GM19193 (cell line): Measurements from ENCODE around the gene MRPL4.

Experiments
- POLR2A ChIP-seq: IDR thresholded peaks from 4 replicates; pipeline ENCODE4 v1.6.1; 2011; ENCODE audit not compliant: insufficient read depth, insufficient read length; ENCODE audit errors: extremely low read depth

MRPL4 gene

DNA sequence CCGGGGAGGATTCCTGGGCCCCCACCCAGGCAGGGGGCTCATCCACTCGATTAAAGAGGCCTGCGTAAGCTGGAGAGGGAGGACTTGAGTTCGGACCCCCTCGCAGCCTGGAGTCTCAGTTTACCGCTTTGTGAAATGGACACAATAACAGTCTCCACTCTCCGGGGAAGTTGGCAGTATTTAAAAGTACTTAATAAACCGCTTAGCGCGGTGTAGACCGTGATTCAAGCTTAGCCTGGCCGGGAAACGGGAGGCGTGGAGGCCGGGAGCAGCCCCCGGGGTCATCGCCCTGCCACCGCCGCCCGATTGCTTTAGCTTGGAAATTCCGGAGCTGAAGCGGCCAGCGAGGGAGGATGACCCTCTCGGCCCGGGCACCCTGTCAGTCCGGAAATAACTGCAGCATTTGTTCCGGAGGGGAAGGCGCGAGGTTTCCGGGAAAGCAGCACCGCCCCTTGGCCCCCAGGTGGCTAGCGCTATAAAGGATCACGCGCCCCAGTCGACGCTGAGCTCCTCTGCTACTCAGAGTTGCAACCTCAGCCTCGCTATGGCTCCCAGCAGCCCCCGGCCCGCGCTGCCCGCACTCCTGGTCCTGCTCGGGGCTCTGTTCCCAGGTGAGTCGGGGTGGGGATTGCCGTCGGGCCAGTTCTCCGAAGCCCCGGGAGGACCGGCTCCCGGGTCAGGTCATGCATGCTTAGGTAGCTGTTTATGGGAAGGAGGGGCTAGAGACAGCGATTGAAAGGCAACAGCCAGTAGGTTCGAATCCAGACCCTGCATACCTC is 18.8 kb downstream of the MRPL4 start, which contains the start of gene ICAM1:
TSS of gene ICAM1 (plus strand) at position 505 of the 779 bp plus-strand sequence. CDS start at position 545, 40 bp downstream.
- peak; percentile 99 for TF ChIP-seq POLR2A

DNA sequence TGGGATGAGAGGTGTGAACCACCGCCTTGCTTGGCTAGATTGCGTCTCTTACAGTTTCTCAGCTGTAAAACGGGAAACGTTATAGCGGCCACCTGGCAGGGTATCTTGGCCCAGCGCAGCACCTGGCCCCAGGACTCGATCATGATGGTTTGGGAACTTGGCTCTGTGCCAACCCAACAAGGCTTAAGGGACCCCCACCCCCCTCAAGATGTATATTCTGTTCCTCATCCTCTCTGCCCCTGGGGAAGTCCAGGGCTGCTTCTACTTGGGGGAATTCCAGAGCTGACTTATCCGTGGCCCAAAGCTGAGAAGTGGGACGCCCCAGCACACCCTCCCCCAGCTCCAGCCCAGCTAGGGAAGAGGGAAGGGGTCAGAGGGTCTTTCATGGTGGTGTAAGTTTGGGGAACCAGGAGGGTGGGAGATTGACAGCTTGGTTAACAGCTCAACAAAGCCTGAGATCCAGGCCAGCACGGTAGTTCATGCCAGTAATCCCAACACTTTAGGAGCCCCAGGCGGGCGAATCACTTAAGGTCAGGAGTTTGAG is 19.6 kb downstream of the MRPL4 start:
- TF ChIP-seq POLR2A, result no peak

DNA sequence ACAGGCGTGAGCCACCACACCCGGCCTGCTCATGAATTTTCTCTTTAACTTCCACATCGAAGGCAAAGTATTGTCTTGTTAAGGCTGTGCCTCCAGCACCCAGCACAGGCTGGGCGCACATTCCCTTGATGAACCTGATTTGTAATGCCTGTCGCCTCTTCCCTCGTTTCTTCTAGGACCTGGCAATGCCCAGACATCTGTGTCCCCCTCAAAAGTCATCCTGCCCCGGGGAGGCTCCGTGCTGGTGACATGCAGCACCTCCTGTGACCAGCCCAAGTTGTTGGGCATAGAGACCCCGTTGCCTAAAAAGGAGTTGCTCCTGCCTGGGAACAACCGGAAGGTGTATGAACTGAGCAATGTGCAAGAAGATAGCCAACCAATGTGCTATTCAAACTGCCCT is 22.6 kb downstream of the MRPL4 start:
- no peak for TF ChIP-seq POLR2A

DNA sequence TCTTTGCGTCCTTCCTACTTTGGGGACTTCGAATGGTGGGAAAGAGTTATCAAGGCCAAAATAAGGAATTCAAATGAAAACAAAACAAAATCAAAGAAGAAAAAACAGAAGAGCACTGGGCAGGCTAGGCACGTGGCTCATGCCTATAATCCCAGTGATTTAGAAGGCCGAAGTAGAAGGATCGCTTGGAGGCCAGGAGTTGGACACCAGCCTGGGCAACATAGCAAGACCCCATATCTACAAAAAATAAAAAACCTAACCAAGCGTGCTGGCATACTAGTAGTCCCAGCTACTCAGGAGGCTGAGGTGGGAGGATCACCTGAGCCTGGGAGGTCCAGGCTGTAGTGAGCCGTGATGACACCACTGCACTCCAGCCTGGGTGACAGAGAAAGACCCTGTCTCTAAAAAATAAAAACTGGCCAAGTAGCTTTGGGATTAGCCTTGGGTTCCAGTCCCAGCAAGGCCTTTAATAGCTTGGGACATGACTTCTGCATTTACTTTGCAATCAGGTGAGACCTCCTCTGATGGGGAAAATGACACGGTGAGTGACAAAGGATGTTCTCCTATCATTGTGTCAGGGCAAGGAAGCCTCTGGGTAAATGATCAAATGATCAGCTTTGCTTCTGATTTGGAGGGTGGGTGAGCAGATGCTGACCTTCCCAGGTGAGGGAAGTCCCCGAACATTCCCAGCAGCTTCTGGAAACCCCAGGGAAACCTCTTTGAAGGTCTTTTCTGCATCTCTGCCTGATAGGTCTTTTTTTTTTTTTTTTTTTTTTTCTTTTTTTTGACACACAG is 26.0 kb downstream of the MRPL4 start:
- TF ChIP-seq POLR2A, result no peak

DNA sequence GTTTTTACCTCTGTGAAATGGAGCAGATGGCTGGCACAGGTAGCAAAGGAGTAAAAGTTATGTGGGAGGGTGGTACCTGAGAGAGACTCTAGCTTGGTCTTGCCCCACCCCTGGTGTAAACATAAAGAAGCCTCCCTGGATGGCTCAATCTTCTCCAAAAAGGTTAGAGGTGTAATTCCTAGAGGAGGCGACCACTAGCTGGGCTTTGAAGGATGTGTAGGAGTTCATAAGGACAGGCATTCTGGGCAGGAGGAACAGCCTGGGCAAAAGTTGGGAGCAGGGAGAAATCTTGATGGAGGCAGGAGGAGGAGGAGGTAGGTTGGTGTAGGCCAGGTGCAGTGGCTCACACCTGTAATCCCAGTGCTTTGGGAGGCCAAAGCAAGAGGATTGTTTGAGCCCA is 26.9 kb downstream of the MRPL4 start:
- TF ChIP-seq POLR2A, result no peak

DNA sequence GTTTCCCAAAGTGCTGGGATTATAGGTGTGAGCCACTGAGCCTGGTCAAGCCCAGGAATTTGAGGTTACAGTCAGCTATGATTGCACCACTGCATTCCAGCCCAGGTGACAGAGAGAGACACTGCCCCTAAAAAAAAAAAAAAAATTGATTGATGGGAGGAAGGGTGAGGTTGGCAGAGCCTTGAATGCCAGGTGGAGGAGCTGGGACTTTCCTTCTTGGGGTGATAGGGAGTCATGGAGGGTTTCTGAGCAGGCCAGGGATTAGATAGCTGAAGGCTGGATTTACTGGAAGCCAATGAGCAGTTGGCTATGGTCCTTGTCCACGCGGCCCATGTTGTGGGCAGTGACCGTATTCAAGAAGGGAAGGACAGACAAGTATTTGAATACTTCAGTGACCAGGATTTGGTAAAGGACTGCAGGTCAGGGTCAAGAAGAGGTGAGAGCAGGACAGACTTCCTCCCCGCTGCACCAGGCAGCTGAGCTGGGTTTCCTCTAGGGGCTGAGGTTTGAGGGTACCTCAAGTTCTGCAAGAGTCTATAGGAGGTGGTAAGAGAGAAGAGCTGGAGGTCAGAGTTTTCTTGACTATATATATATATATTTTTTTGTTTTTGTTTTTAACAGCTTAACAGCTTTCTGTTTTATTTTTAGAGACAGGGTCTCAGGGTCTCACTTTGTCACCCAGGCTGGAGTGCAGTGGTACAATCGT is 27.9 kb downstream of the MRPL4 start:
- TF ChIP-seq POLR2A, result no peak

DNA sequence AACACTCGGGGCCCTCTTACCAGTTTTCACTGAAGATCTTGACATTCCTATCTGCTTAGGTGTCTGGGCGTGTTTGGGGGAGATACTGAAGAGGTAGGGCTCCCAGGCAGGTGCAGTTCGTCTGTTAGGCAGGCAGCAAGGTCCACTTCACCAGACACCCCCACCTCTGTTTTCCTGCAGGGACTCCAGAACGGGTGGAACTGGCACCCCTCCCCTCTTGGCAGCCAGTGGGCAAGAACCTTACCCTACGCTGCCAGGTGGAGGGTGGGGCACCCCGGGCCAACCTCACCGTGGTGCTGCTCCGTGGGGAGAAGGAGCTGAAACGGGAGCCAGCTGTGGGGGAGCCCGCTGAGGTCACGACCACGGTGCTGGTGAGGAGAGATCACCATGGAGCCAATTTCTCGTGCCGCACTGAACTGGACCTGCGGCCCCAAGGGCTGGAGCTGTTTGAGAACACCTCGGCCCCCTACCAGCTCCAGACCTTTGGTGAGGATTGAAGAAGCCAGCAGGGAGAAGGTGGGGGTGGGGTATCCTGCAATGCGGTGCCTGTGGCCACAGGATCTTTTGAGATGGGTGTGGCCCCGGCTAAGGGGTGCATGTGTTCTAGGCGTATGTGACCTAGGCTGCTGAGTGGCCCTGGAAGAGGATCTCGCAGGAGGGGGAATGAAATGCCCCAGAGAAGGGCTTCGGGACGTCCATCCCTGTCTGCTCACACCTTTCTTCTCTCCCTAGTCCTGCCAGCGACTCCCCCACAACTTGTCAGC is 31.5 kb downstream of the MRPL4 start:
- no peak for TF ChIP-seq POLR2A

DNA sequence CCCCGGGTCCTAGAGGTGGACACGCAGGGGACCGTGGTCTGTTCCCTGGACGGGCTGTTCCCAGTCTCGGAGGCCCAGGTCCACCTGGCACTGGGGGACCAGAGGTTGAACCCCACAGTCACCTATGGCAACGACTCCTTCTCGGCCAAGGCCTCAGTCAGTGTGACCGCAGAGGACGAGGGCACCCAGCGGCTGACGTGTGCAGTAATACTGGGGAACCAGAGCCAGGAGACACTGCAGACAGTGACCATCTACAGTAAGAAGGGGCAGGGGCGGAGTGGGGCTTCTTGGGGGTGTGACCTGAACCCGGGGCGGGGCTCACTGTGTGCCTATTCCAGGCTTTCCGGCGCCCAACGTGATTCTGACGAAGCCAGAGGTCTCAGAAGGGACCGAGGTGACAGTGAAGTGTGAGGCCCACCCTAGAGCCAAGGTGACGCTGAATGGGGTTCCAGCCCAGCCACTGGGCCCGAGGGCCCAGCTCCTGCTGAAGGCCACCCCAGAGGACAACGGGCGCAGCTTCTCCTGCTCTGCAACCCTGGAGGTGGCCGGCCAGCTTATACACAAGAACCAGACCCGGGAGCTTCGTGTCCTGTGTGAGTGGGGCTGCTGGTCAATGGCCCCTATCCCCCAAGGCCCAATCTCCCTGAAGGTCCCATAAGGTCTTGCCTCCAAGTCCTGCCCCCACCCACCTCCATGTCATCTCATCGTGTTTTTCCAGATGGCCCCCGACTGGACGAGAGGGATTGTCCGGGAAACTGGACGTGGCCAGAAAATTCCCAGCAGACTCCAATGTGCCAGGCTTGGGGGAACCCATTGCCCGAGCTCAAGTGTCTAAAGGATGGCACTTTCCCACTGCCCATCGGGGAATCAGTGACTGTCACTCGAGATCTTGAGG is 32.3 kb downstream of the MRPL4 start:
- TF ChIP-seq POLR2A, result no peak

DNA sequence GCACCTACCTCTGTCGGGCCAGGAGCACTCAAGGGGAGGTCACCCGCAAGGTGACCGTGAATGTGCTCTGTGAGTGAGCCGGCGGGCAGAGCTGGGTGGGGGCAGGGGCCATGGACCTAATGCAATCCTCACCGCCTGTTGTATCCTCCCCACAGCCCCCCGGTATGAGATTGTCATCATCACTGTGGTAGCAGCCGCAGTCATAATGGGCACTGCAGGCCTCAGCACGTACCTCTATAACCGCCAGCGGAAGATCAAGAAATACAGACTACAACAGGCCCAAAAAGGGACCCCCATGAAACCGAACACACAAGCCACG is 32.9 kb downstream of the MRPL4 start:
- TF ChIP-seq POLR2A, result no peak

DNA sequence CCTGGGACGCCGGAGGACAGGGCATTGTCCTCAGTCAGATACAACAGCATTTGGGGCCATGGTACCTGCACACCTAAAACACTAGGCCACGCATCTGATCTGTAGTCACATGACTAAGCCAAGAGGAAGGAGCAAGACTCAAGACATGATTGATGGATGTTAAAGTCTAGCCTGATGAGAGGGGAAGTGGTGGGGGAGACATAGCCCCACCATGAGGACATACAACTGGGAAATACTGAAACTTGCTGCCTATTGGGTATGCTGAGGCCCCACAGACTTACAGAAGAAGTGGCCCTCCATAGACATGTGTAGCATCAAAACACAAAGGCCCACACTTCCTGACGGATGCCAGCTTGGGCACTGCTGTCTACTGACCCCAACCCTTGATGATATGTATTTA is 33.4 kb downstream of the MRPL4 start:
- TF ChIP-seq POLR2A, result peak; percentile 20

DNA sequence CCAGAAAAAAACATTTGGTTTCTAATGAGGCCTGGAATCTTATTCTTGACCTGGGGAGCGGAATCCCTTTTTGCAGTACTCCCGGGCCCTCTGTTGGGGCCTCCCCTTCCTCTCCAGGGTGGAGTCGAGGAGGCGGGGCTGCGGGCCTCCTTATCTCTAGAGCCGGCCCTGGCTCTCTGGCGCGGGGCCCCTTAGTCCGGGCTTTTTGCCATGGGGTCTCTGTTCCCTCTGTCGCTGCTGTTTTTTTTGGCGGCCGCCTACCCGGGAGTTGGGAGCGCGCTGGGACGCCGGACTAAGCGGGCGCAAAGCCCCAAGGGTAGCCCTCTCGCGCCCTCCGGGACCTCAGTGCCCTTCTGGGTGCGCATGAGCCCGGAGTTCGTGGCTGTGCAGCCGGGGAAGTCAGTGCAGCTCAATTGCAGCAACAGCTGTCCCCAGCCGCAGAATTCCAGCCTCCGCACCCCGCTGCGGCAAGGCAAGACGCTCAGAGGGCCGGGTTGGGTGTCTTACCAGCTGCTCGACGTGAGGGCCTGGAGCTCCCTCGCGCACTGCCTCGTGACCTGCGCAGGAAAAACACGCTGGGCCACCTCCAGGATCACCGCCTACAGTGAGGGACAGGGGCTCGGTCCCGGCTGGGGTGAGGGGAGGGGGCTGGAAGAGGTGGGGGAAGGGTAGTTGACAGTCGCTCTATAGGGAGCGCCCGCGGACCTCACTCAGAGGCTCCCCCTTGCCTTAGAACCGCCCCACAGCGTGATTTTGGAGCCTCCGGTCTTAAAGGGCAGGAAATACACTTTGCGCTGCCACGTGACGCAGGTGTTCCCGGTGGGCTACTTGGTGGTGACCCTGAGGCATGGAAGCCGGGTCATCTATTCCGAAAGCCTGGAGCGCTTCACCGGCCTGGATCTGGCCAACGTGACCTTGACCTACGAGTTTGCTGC is 35.1 kb downstream of the MRPL4 start, which contains the start of gene ICAM4:
TSS of gene ICAM4 (plus strand) at position 153 of the 935 bp plus-strand sequence. CDS start at position 211, 58 bp downstream.
- TF ChIP-seq POLR2A, result no peak

DNA sequence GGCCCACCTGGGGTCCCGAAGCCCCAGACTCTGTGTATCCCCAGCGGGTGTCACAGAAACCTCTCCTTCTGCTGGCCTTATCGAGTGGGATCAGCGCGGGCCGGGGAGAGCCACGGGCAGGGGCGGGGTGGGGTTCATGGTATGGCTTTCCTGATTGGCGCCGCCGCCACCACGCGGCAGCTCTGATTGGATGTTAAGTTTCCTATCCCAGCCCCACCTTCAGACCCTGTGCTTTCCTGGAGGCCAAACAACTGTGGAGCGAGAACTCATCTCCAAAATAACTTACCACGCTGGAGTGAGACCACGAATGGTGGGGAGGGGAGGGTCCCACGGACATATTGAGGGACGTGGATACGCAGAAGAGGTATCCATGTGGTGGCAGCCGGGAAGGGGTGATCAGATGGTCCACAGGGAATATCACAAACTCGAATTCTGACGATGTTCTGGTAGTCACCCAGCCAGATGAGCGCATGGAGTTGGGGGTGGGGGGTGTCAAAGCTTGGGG is 36.7 kb downstream of the MRPL4 start:
- no peak for TF ChIP-seq POLR2A
